ENCODE data around the gene NCAPD2. TPM values are rescaled to one million over a fixed set of nuclear protein-coding genes. Genes with fewer than 3 reads are reported as not detected.

NCAPD2 gene
- polyA plus RNA-seq, 1 donor (not counting 4 experiments of a cell fraction or from before 2014, with no cell fraction given): 33.7 TPM

- Histone ChIP-seq H3K4me3 (ENCODE audit: control insufficient read depth in 2 of 3, extremely low read depth in 1 of 3, insufficient read depth in 2 of 3, low read depth in 1 of 3, low read length in 3 of 3) (no peak overlapping the region), H3K27ac (ENCODE audit: control insufficient read depth, insufficient read depth, low read length) (no peak overlapping the region), H3K79me2 (ENCODE audit: control insufficient read depth, insufficient read depth, low read length) (no peaks in the 10 kb centered on the region), H4K20me1 (ENCODE audit: control insufficient read depth, extremely low read depth, insufficient read depth, low read length) (no peaks in the 10 kb centered on the region), H3K9me1 (ENCODE audit: control insufficient read depth, extremely low read depth, insufficient read depth, low read length) (no peaks in the 10 kb centered on the region), H3K4me2 (ENCODE audit: control insufficient read depth, extremely low read depth, insufficient read depth, low read depth, low read length) (no peak overlapping the region), H2AFZ (ENCODE audit: control insufficient read depth, low read length) (no peak overlapping the region), H3K36me3 (ENCODE audit: control insufficient read depth in 2 of 2, extremely low read depth in 1 of 2, insufficient read depth in 2 of 2, low read length in 2 of 2) (peaks cover 16 to 32% of the 10 kb centered on the region in 2 experiments), H3K9me3 (ENCODE audit: control insufficient read depth, low read depth, low read length) (no peaks in the 10 kb centered on the region), H3K9ac (ENCODE audit: control insufficient read depth, extremely low read depth, insufficient read depth, low read length) (no peak overlapping the region), H3K4me1 (ENCODE audit: control insufficient read depth, extremely low read depth, insufficient read depth, low read length) (peaks cover 4% of the 10 kb centered on the region), H3K27me3 (ENCODE audit: control insufficient read depth, extremely low read depth, insufficient read depth, low read length) (no peaks in the 10 kb centered on the region)
- TF ChIP-seq CTCF (optimal IDR thresholded peaks at IDR 0.05 in 1 of 3, IDR thresholded peaks at IDR 0.05 in 1 of 3, conservative IDR thresholded peaks at IDR 0.05 in 1 of 3; ENCODE audit: extremely low read depth in 1 of 3, insufficient read depth in 2 of 3, low read length in 3 of 3): no peak
- no peak for TF ChIP-seq EZH2 (IDR thresholded peaks at IDR 0.05; ENCODE audit: low read length)
- FAIRE-seq (peak; percentile 81), DNase-seq (ENCODE audit: low read depth, low spot score) (no peak)
- dilution Hi-C loops (cut with MboI; ENCODE audit: extremely low pct_ligation_motif_present, low sequenced_read_pairs): no loop called here
Measured at GRCh38 chr12:6461401-6462233, 32.3 kb upstream of the NCAPD2 start.

- Histone ChIP-seq H3K4me2 (ENCODE audit: control insufficient read depth, extremely low read depth, insufficient read depth, low read depth, low read length) (no peak overlapping the region), H3K79me2 (ENCODE audit: control insufficient read depth, insufficient read depth, low read length) (no peaks in the 10 kb centered on the region), H3K4me1 (ENCODE audit: control insufficient read depth, extremely low read depth, insufficient read depth, low read length) (peaks cover 4% of the 10 kb centered on the region), H3K9me3 (ENCODE audit: control insufficient read depth, low read depth, low read length) (no peaks in the 10 kb centered on the region), H3K27ac (ENCODE audit: control insufficient read depth, insufficient read depth, low read length) (no peak overlapping the region), H4K20me1 (ENCODE audit: control insufficient read depth, extremely low read depth, insufficient read depth, low read length) (no peaks in the 10 kb centered on the region), H3K4me3 (ENCODE audit: control insufficient read depth in 2 of 3, extremely low read depth in 1 of 3, insufficient read depth in 2 of 3, low read depth in 1 of 3, low read length in 3 of 3) (no peak overlapping the region), H3K36me3 (ENCODE audit: control insufficient read depth in 2 of 2, extremely low read depth in 1 of 2, insufficient read depth in 2 of 2, low read length in 2 of 2) (peaks cover 16 to 31% of the 10 kb centered on the region in 2 experiments), H3K9ac (ENCODE audit: control insufficient read depth, extremely low read depth, insufficient read depth, low read length) (no peak overlapping the region), H3K27me3 (ENCODE audit: control insufficient read depth, extremely low read depth, insufficient read depth, low read length) (no peaks in the 10 kb centered on the region), H2AFZ (ENCODE audit: control insufficient read depth, low read length) (no peak overlapping the region), H3K9me1 (ENCODE audit: control insufficient read depth, extremely low read depth, insufficient read depth, low read length) (no peaks in the 10 kb centered on the region)
- DNase-seq (ENCODE audit: low read depth, low spot score) (no peak), FAIRE-seq (no peak)
- TF ChIP-seq EZH2 (IDR thresholded peaks at IDR 0.05; ENCODE audit: low read length) (no peak), CTCF (optimal IDR thresholded peaks at IDR 0.05 in 1 of 3, IDR thresholded peaks at IDR 0.05 in 1 of 3, conservative IDR thresholded peaks at IDR 0.05 in 1 of 3; ENCODE audit: extremely low read depth in 1 of 3, insufficient read depth in 2 of 3, low read length in 3 of 3) (no peak)
- dilution Hi-C loops (cut with MboI; ENCODE audit: extremely low pct_ligation_motif_present, low sequenced_read_pairs): no loop called here
Measured at GRCh38 chr12:6462234-6462995, 31.5 kb upstream of the NCAPD2 start.
